ENCODE data around the gene FAM131C.

GRCh38 chr1:16067127-16067768 lies 6.2 kb downstream of the FAM131C start:
- TF ChIP-seq POLR2A (IDR thresholded peaks at IDR 0.05; ENCODE audit: low read depth, low read length), result no peak
- TF ChIP-seq POLR2AphosphoS5 (IDR thresholded peaks at IDR 0.05; ENCODE audit: low read depth, low read length), result no peak
